Activated CD4-positive, alpha-beta T cell treated with anti-CD3 and anti-CD28 coated beads for 4 hours (primary cell): Measurements from ENCODE around the gene SLC26A4.
A peak's percentile ranks its signal among the peaks of the same experiment; 100 is the strongest.

Experiments
- DNase-seq, 2 donors: peaks; one replicate each; pipeline ENCODE4 v3.0.0-alpha.2; 2020

SLC26A4 gene

GRCh38 chr7:107697321-107698049 is 36.9 kb downstream of the SLC26A4 start:
- DNase-seq, result no peak

GRCh38 chr7:107700570-107700969 is 39.9 kb downstream of the SLC26A4 start:
- DNase-seq, result no peak

GRCh38 chr7:107701191-107701590 is 40.6 kb downstream of the SLC26A4 start:
- no peak for DNase-seq

GRCh38 chr7:107703219-107703618 is 42.6 kb downstream of the SLC26A4 start:
- DNase-seq, result no peak

- DNase-seq, result no peak
These were observed 43.2 kb downstream of the SLC26A4 start for GRCh38 chr7:107703872-107704271.

GRCh38 chr7:107708956-107709355 is 48.3 kb downstream of the SLC26A4 start:
- no peak for DNase-seq

GRCh38 chr7:107711301-107711700 is 50.7 kb downstream of the SLC26A4 start:
- no peak for DNase-seq

- no peak for DNase-seq
These were observed 51.4 kb downstream of the SLC26A4 start for GRCh38 chr7:107712025-107712424.

GRCh38 chr7:107712896-107713295 is 52.3 kb downstream of the SLC26A4 start:
- no peak for DNase-seq

GRCh38 chr7:107715531-107715930 is 54.9 kb downstream of the SLC26A4 start:
- DNase-seq, result no peak

- no peak for DNase-seq
These were observed 58.0 kb downstream of the SLC26A4 start for GRCh38 chr7:107718456-107719193.

GRCh38 chr7:107721286-107721685 is 60.7 kb downstream of the SLC26A4 start:
- DNase-seq, result no peak

GRCh38 chr7:107723255-107723654 is 62.6 kb downstream of the SLC26A4 start:
- no peak for DNase-seq

GRCh38 chr7:107725138-107725740 is 64.6 kb downstream of the SLC26A4 start:
- DNase-seq, result peak; percentile 39 to 63

GRCh38 chr7:107726356-107727130 is 65.9 kb downstream of the SLC26A4 start:
- no peak for DNase-seq

GRCh38 chr7:107728276-107728675 is 67.6 kb downstream of the SLC26A4 start:
- no peak for DNase-seq

- no peak for DNase-seq
These were observed 82.3 kb downstream of the SLC26A4 start for GRCh38 chr7:107742678-107743566.

- peak; percentile 97 for DNase-seq
These were observed 83.1 kb downstream of the SLC26A4 start, which contains the start of gene CBLL1 for GRCh38 chr7:107743567-107744344. TSS of gene CBLL1 (plus strand) at chr7:107744142. CDS start at chr7:107744164, 22 bp downstream.

- DNase-seq, result peak in 1 of 2 donors; percentile 16
These were observed 83.7 kb downstream of the SLC26A4 start for GRCh38 chr7:107744345-107744750.

- no peak for DNase-seq
These were observed 85.4 kb downstream of the SLC26A4 start for GRCh38 chr7:107746006-107746405.

GRCh38 chr7:107751113-107751512 is 90.5 kb downstream of the SLC26A4 start:
- DNase-seq, result no peak
